Measurements from ENCODE around the gene ANKRD52. TPM values are rescaled to one million over a fixed set of nuclear protein-coding genes. Genes with fewer than 3 reads are reported as not detected.
A peak's percentile ranks its signal among the peaks of the same experiment; 100 is the strongest.

The ANKRD52 gene
- total and polyA plus RNA-seq, 9 of the 15 experiments (the other 6 are each of a cell fraction or from before 2014, with no cell fraction given) = 0.52 to 46.8 (median 7.9) TPM

- H3K4me1 ChIP-seq (replicated peaks in 1 of 2; ENCODE audit: control insufficient read depth in 2 of 2, insufficient read depth in 2 of 2, low read length in 2 of 2) = peaks cover 6 to 27% of the 10 kb centered on the region in 2 experiments; a peak in 3 of 5 replicates
- CTCF ChIA-PET (ENCODE audit: low intra/inter-chr PET ratio) = no interaction called here
- H3K4me2 ChIP-seq (ENCODE audit: insufficient read depth, low read length) = no peak overlapping the region
- FAIRE-seq (peak; percentile 37), ATAC-seq (no peak), DNase-seq (ENCODE audit: extremely low read depth in 1 of 4, low spot score in 3 of 4) (no peak)
- in situ Hi-C loops (cut with MboI) = no loop called here
- TF ChIP-seq HNRNPK (IDR thresholded peaks at IDR 0.05; ENCODE audit: low read depth, low read length, poor library complexity, severe bottlenecking) = no peak
- no peak for TF ChIP-seq ZNF347 (CRISPR knock-in tag; IDR thresholded peaks at IDR 0.05; ENCODE audit: low read depth)
- TF ChIP-seq PHB (CRISPR knock-in tag; IDR thresholded peaks at IDR 0.05) = no peak
- TF ChIP-seq DPF2 (IDR thresholded peaks at IDR 0.05) = no peak
- TF ChIP-seq ZNF311 (CRISPR knock-in tag; IDR thresholded peaks at IDR 0.05) = no peak
- no peak for TF ChIP-seq SPI1 (IDR thresholded peaks at IDR 0.05; ENCODE audit: borderline replicate concordance, low read depth, low read length)
- no peak for TF ChIP-seq PYGO2 (tag; IDR thresholded peaks at IDR 0.05)
- TF ChIP-seq ZNF253 (CRISPR knock-in tag; conservative IDR thresholded peaks at IDR 0.05) = no peak
- H3K27me3 ChIP-seq (ENCODE audit: control insufficient read depth in 2 of 2, insufficient read depth in 2 of 2, low read length in 2 of 2) = no peaks in the 10 kb centered on the region
- H3K79me2 ChIP-seq (ENCODE audit: control insufficient read depth, insufficient read depth, low read length) = no peaks in the 10 kb centered on the region
- intact Hi-C loops (cut with micrococcal nuclease) = no loop called here
- no TSS peak for BruUV-seq (replicated peaks)
- H3K9ac ChIP-seq (ENCODE audit: insufficient read depth in 1 of 2, low read depth in 2 of 2, low read length in 2 of 2) = peak overlapping the region in 1 of 2 experiments; percentile 61; a peak in 1 of 4 replicates
- no peaks in the 10 kb centered on the region for H3K9me1 ChIP-seq (ENCODE audit: control insufficient read depth, insufficient read depth, low read length)
- H4K20me1 ChIP-seq (replicated peaks; ENCODE audit: control insufficient read depth, insufficient read depth, low read length) = no peaks in the 10 kb centered on the region
- H3K27ac ChIP-seq (ENCODE audit: extremely low read depth, low read depth, low read length) = no peak overlapping the region
- peaks cover 22% of the 10 kb centered on the region; the same call in 1 of the 3 replicates for H3K36me3 ChIP-seq (ENCODE audit: control insufficient read depth, insufficient read depth, low read length)
- H3K9me3 ChIP-seq (replicated peaks; ENCODE audit: control insufficient read depth, insufficient read depth, low read depth, low read length) = no peaks in the 10 kb centered on the region
- POLR2A ChIA-PET = interaction anchor here (0.7 to 3.2 kb wide), 9 partner anchors 11 to 236 kb away, joined by 3 to 12 read pairs (median 4); partner anchors contain the start of gene RNF41
- no peak overlapping the region for H2AFZ ChIP-seq (ENCODE audit: low read depth, low read length)
- WGBS (ENCODE audit: insufficient coverage, low coverage, missing lambda C conversion rate) = 82% methylated on average over 6 of the region's 6 CpGs
- H3K4me3 ChIP-seq = no peak overlapping the region
Observed at GRCh38 chr12:56236091-56236490, 22.1 kb downstream of the ANKRD52 start.

Data from K562 (cell line).